CD4-positive, alpha-beta memory T cell (primary cell): Measurements from ENCODE around the gene SFMBT2. TPM values are rescaled to one million over a fixed set of nuclear protein-coding genes. Genes with fewer than 3 reads are reported as not detected.

Experiments used
- CTCF ChIA-PET: fragments of 350-600 bp; sonication (Branson Sonifier 250); formaldehyde crosslinking; loops from one replicate; lab custom pipeline; 2021; ENCODE audit warnings: inconsistent platforms; ENCODE audit not compliant: partially characterized antibody; lab: Charles Lee
- POLR2A ChIA-PET: fragments of 350-600 bp; sonication (Branson Sonifier 250); formaldehyde crosslinking; loops from one replicate; lab custom pipeline; 2021; ENCODE audit not compliant: partially characterized antibody; lab: Charles Lee
- DNase-seq, 5 donors: peaks; one replicate each; pipeline versions ENCODE4 v3.0.0 to v3.0.0-alpha.2; 2020 to 2022; ENCODE audit warnings: mixed read lengths in 1 of 5
- H3K27ac ChIP-seq: one replicate; pipeline ENCODE4 v1.7.0; 2013; ENCODE audit warnings: low read depth, low read length
- H3K27me3 ChIP-seq: 2 replicates; pipeline ENCODE4 v1.7.0; 2013; ENCODE audit warnings: mild to moderate bottlenecking, low read length, moderate library complexity; ENCODE audit not compliant: insufficient read depth
- H3K36me3 ChIP-seq: 2 replicates; pipeline ENCODE4 v1.7.0; 2013; ENCODE audit warnings: mild to moderate bottlenecking, low read length, moderate library complexity; ENCODE audit not compliant: insufficient read depth
- H3K4me1 ChIP-seq: 2 replicates; pipeline ENCODE4 v1.7.0; 2013; ENCODE audit warnings: mild to moderate bottlenecking, low read length, moderate library complexity; ENCODE audit not compliant: insufficient read depth
- H3K4me3 ChIP-seq, 2 donors: one replicate each; pipeline ENCODE4 v1.7.0; 2013; ENCODE audit warnings: low read length in 2 of 2, mild to moderate bottlenecking in 1 of 2
- H3K9me3 ChIP-seq, 2 donors: one replicate each; pipeline ENCODE4 v1.7.0; 2013; ENCODE audit warnings: low read length in 2 of 2, control low read depth in 1 of 2; ENCODE audit not compliant: control insufficient read depth in 1 of 2
- H3K27ac Mint-ChIP-seq, 7 donors: one replicate each; pipeline ENCODE4 v1.8.0; 2020 to 2021; ENCODE audit warnings: mixed read lengths in 7 of 7, mild to moderate bottlenecking in 6 of 7, inconsistent platforms in 3 of 7, moderate library complexity in 3 of 7
- H3K27me3 Mint-ChIP-seq, 2 donors: one replicate each; pipeline ENCODE4 v1.8.0; 2020 to 2021; ENCODE audit warnings: mixed read lengths in 2 of 2
- H3K36me3 Mint-ChIP-seq, 2 donors: one replicate each; pipeline ENCODE4 v1.8.0; 2020 to 2021; ENCODE audit warnings: mixed read lengths in 2 of 2, inconsistent platforms in 1 of 2, mild to moderate bottlenecking in 1 of 2
- H3K4me1 Mint-ChIP-seq, 4 donors: one replicate each; pipeline ENCODE4 v1.8.0; 2020 to 2021; ENCODE audit warnings: mixed read lengths in 4 of 4, mild to moderate bottlenecking in 1 of 4
- H3K4me3 Mint-ChIP-seq, 8 donors: one replicate each; pipeline ENCODE4 v1.8.0; 2020 to 2021; ENCODE audit warnings: mixed read lengths in 8 of 8, mild to moderate bottlenecking in 7 of 8, moderate library complexity in 6 of 8, inconsistent platforms in 3 of 8
- H3K9me3 Mint-ChIP-seq, 8 donors: one replicate each; pipeline ENCODE4 v1.8.0; 2020 to 2021; ENCODE audit warnings: mixed read lengths in 8 of 8, mild to moderate bottlenecking in 5 of 8, inconsistent platforms in 3 of 8, moderate library complexity in 1 of 8
- intact Hi-C: fragments of 100-400 bp; cut with micrococcal nuclease; formaldehyde crosslinking; loops from one replicate; pipeline ENCODE4 v1.15.1; 2023
- polyA plus RNA-seq, 2 donors: library from polyadenylated mRNA; unstranded; fragments of 300-500 nt; fragmentation: Illumina TruSeq; gene quantifications; one replicate each; pipeline ENCODE4 v1.2.3, GENCODE V29; 2021
- total RNA-seq, 2 experiments: library from RNA; stranded (reverse); gene quantifications; one replicate each; pipeline ENCODE4 v1.2.3, GENCODE V29; 2021

SFMBT2 gene
- total and polyA plus RNA-seq, 4 experiments from 2014 or later, result 1.7 to 22.3 (median 11.7) TPM

- no peak overlapping the region for H3K4me3 Mint-ChIP-seq
- DNase-seq, result peak; percentile 48 to 65 (median 59)
- H3K27ac Mint-ChIP-seq, result peak overlapping the region in 5 of 7 donors; percentile 32 to 74 (median 71)
- H3K4me1 ChIP-seq, result peaks cover 6% of the 10 kb centered on the region
- peaks cover 0 to 5% of the 10 kb centered on the region in 2 donors for H3K27me3 Mint-ChIP-seq
- H3K36me3 ChIP-seq, result no peaks in the 10 kb centered on the region
- H3K9me3 Mint-ChIP-seq, result no peaks in the 10 kb centered on the region
- peaks cover 4 to 7% (median 5%) of the 10 kb centered on the region in 4 donors for H3K4me1 Mint-ChIP-seq
- no peak overlapping the region for H3K27ac ChIP-seq
- intact Hi-C loops, result loop anchor here (1.0 to 2.0 kb wide), 4 partner anchors 72 to 296 kb away; no protein-coding TSS in a partner anchor
- no peaks in the 10 kb centered on the region for H3K27me3 ChIP-seq
- H3K9me3 ChIP-seq, result no peaks in the 10 kb centered on the region
- CTCF ChIA-PET, result interaction anchor here (0.7 to 3.5 kb wide), 19 partner anchors 10 to 566 kb away, joined by 3 to 23 read pairs (median 4); partner anchors contain the start of gene SFMBT2
- H3K36me3 Mint-ChIP-seq, result no peaks in the 10 kb centered on the region
- no peak overlapping the region for H3K4me3 ChIP-seq
- POLR2A ChIA-PET, result interaction anchor here (0.6 kb wide), 1 partner anchor 289 kb away, joined by 8 read pairs; the partner anchor contains the start of gene SFMBT2
Observed at GRCh38 chr10:7121154-7121797, 289.6 kb downstream of the SFMBT2 start.

GRCh38 chr10:7119325-7120015, 291.4 kb downstream of the SFMBT2 start:
- ChIA-PET POLR2A (no interaction called here), CTCF (interaction anchor here (0.8 to 3.5 kb wide), 4 partner anchors 10 to 292 kb away, joined by 3 to 16 read pairs (median 5); partner anchors contain the start of gene SFMBT2)
- DNase-seq, result no peak
- H3K36me3 ChIP-seq, result no peaks in the 10 kb centered on the region
- Mint-ChIP-seq H3K4me3 (no peak overlapping the region), H3K27me3 (peaks cover 0 to 2% of the 10 kb centered on the region in 2 donors), H3K4me1 (peaks cover 4 to 7% (median 5%) of the 10 kb centered on the region in 4 donors), H3K27ac (peak overlapping the region in 2 of 7 donors; percentile 41 to 51), H3K36me3 (no peaks in the 10 kb centered on the region), H3K9me3 (no peaks in the 10 kb centered on the region)
- no peak overlapping the region for H3K4me3 ChIP-seq
- no peaks in the 10 kb centered on the region for H3K9me3 ChIP-seq
- H3K27ac ChIP-seq, result no peak overlapping the region
- intact Hi-C loops, result loop anchor here (2.0 kb wide), 3 partner anchors 73 to 289 kb away; no protein-coding TSS in a partner anchor
- peaks cover 6% of the 10 kb centered on the region for H3K4me1 ChIP-seq
- H3K27me3 ChIP-seq, result no peaks in the 10 kb centered on the region

- no peaks in the 10 kb centered on the region for H3K36me3 Mint-ChIP-seq
- H3K27ac ChIP-seq, result no peak overlapping the region
- H3K4me3 ChIP-seq, result no peak overlapping the region
- H3K9me3 Mint-ChIP-seq, result no peaks in the 10 kb centered on the region
- no peaks in the 10 kb centered on the region for H3K27me3 ChIP-seq
- POLR2A ChIA-PET, result no interaction called here
- DNase-seq, result no peak
- no peak overlapping the region for H3K4me3 Mint-ChIP-seq
- intact Hi-C loops, result no loop called here
- H3K4me1 ChIP-seq, result peaks cover 6% of the 10 kb centered on the region
- no peaks in the 10 kb centered on the region for H3K36me3 ChIP-seq
- CTCF ChIA-PET, result interaction anchor here (1.0 to 1.7 kb wide), 2 partner anchors 28 to 293 kb away, joined by 3 to 7 read pairs; partner anchors contain the start of gene SFMBT2
- peaks cover 0 to 2% of the 10 kb centered on the region in 2 donors for H3K27me3 Mint-ChIP-seq
- peak overlapping the region in 2 of 7 donors; percentile 4 to 44 for H3K27ac Mint-ChIP-seq
- H3K9me3 ChIP-seq, result no peaks in the 10 kb centered on the region
- H3K4me1 Mint-ChIP-seq, result peaks cover 4 to 7% (median 5%) of the 10 kb centered on the region in 4 donors
Observed at GRCh38 chr10:7117806-7118674, 292.8 kb downstream of the SFMBT2 start.

DNA sequence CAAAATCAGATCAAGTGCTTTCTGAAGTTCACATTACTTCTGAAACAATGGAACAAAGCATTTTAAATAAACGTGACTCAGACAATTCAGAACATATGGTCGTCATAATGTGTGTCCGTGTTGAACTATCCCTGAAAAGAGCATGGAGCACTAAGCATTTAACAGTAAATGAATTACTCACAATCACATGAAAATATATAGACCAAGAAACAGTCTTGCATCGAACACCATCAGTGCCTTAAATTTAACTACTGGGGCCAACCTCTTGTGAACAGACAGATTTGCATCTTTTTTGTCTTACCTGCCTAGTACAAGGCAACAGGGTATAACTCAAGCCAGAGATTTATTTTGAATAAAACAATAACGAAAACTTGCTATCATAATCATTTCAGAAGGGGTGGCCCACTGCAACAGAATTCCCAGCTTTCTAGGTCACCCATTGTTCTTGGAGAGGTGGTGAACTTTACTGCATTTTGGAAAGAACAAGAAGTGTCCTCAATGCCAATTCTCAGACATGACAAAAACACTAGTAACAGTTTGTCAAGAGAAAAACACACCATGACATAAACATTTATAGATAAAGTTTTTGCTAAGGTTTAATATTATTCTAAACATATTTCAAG, 293.5 kb downstream of the SFMBT2 start:
- no peaks in the 10 kb centered on the region for H3K36me3 ChIP-seq
- no peaks in the 10 kb centered on the region for H3K27me3 ChIP-seq
- Mint-ChIP-seq H3K27me3 (peaks cover 0 to 2% of the 10 kb centered on the region in 2 donors), H3K4me3 (no peak overlapping the region), H3K27ac (no peak overlapping the region), H3K4me1 (peaks cover 4 to 7% (median 5%) of the 10 kb centered on the region in 4 donors), H3K36me3 (no peaks in the 10 kb centered on the region), H3K9me3 (no peaks in the 10 kb centered on the region)
- CTCF ChIA-PET, result no interaction called here
- POLR2A ChIA-PET, result no interaction called here
- peaks cover 6% of the 10 kb centered on the region for H3K4me1 ChIP-seq
- H3K27ac ChIP-seq, result no peak overlapping the region
- no peak for DNase-seq
- H3K4me3 ChIP-seq, result no peak overlapping the region
- H3K9me3 ChIP-seq, result no peaks in the 10 kb centered on the region
- intact Hi-C loops, result no loop called here

GRCh38 chr10:7111561-7111960, 299.3 kb downstream of the SFMBT2 start:
- intact Hi-C loops, result no loop called here
- no peak overlapping the region for H3K27ac ChIP-seq
- Mint-ChIP-seq H3K27ac (no peak overlapping the region), H3K4me3 (no peak overlapping the region), H3K4me1 (peaks cover 0 to 3% (median 0%) of the 10 kb centered on the region in 4 donors), H3K27me3 (peaks cover 0 to 5% of the 10 kb centered on the region in 2 donors), H3K9me3 (peaks cover 0 to 4% (median 0%) of the 10 kb centered on the region in 8 donors), H3K36me3 (no peaks in the 10 kb centered on the region)
- no peaks in the 10 kb centered on the region for H3K9me3 ChIP-seq
- CTCF ChIA-PET, result interaction anchor here (1.0 kb wide), 1 partner anchor 10 kb away, joined by 6 read pairs; no protein-coding TSS in a partner anchor
- no peaks in the 10 kb centered on the region for H3K36me3 ChIP-seq
- H3K4me3 ChIP-seq, result no peak overlapping the region
- H3K27me3 ChIP-seq, result no peaks in the 10 kb centered on the region
- H3K4me1 ChIP-seq, result no peaks in the 10 kb centered on the region
- POLR2A ChIA-PET, result no interaction called here
- no peak for DNase-seq

GRCh38 chr10:7111089-7111488, 299.7 kb downstream of the SFMBT2 start:
- Mint-ChIP-seq H3K9me3 (peaks cover 0 to 4% (median 0%) of the 10 kb centered on the region in 8 donors), H3K27me3 (peaks cover 0 to 5% of the 10 kb centered on the region in 2 donors), H3K36me3 (no peaks in the 10 kb centered on the region), H3K4me3 (no peak overlapping the region), H3K27ac (no peak overlapping the region), H3K4me1 (peaks cover 0 to 3% (median 0%) of the 10 kb centered on the region in 4 donors)
- no peaks in the 10 kb centered on the region for H3K27me3 ChIP-seq
- ChIA-PET POLR2A (no interaction called here), CTCF (interaction anchor here (1.0 kb wide), 1 partner anchor 10 kb away, joined by 6 read pairs; no protein-coding TSS in a partner anchor)
- DNase-seq, result no peak
- no peaks in the 10 kb centered on the region for H3K4me1 ChIP-seq
- intact Hi-C loops, result no loop called here
- H3K4me3 ChIP-seq, result no peak overlapping the region
- H3K9me3 ChIP-seq, result no peaks in the 10 kb centered on the region
- no peaks in the 10 kb centered on the region for H3K36me3 ChIP-seq
- H3K27ac ChIP-seq, result no peak overlapping the region
